D721Med (cell line): ENCODE measurements around the gene BLOC1S3.

Source experiments
- DNase-seq: peaks from one replicate; pipeline ENCODE4 v3.0.0; 2011; ENCODE audit warnings: low spot score; ENCODE audit not compliant: insufficient read length
- FAIRE-seq: peaks from 2 replicates; lab custom pipeline; 2011; peaks lifted over from hg19 to GRCh38; lab: Jason Lieb, UNC
- TF ChIP-seq, protein P1 (sequence below): IDR thresholded peaks from 2 replicates; pipeline ENCODE4 v1.5.1; 2012; ENCODE audit warnings: mild to moderate bottlenecking, control low read depth; ENCODE audit not compliant: insufficient read depth; ENCODE audit errors: missing control alignments

Gene BLOC1S3

GRCh38 chr19:45136507-45137178, 41.9 kb upstream of the BLOC1S3 start:
- no peak for DNase-seq
- FAIRE-seq = no peak
- TF ChIP-seq, protein P1, sequence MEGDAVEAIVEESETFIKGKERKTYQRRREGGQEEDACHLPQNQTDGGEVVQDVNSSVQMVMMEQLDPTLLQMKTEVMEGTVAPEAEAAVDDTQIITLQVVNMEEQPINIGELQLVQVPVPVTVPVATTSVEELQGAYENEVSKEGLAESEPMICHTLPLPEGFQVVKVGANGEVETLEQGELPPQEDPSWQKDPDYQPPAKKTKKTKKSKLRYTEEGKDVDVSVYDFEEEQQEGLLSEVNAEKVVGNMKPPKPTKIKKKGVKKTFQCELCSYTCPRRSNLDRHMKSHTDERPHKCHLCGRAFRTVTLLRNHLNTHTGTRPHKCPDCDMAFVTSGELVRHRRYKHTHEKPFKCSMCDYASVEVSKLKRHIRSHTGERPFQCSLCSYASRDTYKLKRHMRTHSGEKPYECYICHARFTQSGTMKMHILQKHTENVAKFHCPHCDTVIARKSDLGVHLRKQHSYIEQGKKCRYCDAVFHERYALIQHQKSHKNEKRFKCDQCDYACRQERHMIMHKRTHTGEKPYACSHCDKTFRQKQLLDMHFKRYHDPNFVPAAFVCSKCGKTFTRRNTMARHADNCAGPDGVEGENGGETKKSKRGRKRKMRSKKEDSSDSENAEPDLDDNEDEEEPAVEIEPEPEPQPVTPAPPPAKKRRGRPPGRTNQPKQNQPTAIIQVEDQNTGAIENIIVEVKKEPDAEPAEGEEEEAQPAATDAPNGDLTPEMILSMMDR = no peak

GRCh38 chr19:45137179-45137761, 41.3 kb upstream of the BLOC1S3 start:
- no peak for DNase-seq
- TF ChIP-seq, protein P1 = no peak
- no peak for FAIRE-seq

GRCh38 chr19:45138303-45138751, 40.3 kb upstream of the BLOC1S3 start:
- FAIRE-seq = no peak
- TF ChIP-seq, protein P1 = no peak
- DNase-seq = no peak

DNA sequence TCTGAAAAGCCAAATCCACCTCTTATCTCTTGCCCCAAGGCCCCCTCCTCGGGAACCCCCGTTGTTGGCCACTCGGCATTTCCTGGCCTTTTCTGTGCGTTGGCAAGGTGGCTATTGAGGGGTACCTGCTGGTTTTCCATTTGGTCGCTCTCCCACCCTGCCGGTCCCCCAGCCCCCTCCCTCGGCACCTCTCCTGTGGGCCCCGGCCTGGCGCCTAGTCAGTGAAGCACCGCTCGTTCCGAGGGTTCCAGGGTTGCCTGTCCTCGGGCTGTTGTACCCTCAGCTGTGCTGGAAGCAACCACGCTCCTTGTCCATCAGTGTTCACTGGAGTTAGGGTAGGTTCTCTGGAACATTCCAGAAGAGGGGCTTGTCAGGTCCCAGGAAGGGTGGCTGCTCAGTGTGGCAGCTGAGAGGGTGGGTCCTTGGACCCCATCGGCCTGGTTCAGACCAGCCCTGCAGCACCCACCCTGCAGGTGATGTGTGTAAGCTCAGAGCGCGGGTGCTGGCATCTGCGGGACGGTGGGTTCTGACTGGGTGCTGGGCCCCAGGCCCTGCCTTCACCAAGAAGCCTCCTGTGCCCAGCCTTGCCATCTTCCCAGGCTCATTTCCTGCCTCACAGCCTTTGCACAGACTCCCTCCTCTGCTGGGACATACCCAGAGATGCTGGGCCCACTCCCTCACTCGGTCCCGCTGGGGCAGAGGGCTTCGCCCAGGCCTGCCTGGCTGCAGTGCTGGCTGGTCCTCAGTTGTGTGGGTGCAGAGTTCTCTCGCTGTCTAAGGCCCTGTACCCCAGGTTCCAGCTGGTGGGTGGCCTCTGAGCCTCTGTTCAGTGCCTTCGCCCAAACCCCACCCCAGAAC, 39.1 kb upstream of the BLOC1S3 start:
- no peak for DNase-seq
- no peak for FAIRE-seq
- TF ChIP-seq, protein P1 = no peak

- DNase-seq (no peak), FAIRE-seq (no peak)
- TF ChIP-seq, protein P1 = no peak
These were observed 38.5 kb upstream of the BLOC1S3 start for GRCh38 chr19:45140144-45140503.

DNA sequence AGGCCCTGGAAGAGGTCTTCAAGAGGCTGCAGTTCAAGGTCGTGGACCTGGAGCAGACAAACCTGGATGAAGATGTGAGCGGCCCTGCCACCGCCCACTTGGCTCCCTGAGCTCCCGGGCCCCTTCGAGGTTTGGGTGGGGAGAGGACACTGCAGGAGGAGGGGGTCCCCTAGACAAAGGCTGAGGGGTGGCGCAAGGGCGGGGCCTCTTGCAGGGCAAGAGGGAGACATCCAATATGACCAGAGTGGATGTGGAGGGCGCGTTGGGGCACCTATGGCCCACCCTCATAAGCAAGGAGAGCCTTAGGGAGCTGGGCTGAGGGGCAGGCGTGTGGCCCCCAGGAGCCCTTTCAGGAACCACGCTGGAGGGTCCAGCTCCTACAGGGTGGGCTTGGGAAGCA, 38.1 kb upstream of the BLOC1S3 start:
- no peak for DNase-seq
- FAIRE-seq = no peak
- TF ChIP-seq, protein P1 = no peak
